ENCODE data around the gene DIDO1. TPM values are rescaled to one million over a fixed set of nuclear protein-coding genes. Genes with fewer than 3 reads are reported as not detected.

DIDO1 gene
- total RNA-seq, 1 donor from 2014 or later = 58.1 TPM

DNA sequence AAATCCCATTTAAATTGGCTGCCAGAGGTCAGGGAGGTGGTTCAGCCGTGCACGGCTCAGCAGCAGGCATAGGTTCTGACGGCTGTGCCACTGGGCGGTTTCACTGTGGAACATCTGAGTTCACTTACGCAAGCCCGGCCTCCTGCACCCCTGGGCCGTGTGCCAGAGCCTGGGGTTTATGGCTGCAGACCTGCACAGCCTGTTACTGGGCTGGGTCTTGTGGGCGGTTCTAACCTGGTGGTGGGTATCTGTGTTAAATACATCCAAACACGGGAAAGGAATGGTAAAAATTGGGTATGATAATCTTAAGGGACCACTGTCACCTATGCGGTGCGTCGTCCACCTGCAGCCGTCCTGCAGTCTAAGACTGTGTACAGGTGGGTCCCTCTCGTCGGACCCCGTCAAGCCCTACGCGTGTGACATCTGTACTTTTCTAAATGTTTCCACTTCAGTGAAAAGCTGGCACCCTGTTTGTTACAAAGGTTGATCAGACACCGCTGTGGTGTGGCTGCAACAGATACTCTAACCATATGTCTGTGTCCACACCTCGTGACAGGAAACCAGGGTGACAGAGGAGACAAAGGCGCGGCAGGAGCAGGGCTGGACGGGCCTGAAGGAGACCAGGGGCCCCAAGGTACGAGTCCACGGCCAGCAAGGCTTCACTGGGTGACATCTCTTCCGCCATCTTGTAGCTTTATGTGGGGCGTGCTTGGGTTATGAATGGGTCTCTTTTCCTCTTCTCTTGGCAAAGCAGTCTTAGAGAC lies 88.0 kb downstream of the DIDO1 start:
- no peak for DNase-seq (ENCODE audit: extremely low spot score, unreplicated experiment)
- Mint-ChIP-seq H3K4me1 (ENCODE audit: unreplicated experiment) (peaks cover 17% of the 10 kb centered on the region), H3K36me3 (peaks cover 4% of the 10 kb centered on the region), H3K27ac (no peak overlapping the region), H3K9me3 (no peaks in the 10 kb centered on the region), H3K27me3 (no peaks in the 10 kb centered on the region), H3K4me3 (no peak overlapping the region)
- TF ChIP-seq, protein P1, sequence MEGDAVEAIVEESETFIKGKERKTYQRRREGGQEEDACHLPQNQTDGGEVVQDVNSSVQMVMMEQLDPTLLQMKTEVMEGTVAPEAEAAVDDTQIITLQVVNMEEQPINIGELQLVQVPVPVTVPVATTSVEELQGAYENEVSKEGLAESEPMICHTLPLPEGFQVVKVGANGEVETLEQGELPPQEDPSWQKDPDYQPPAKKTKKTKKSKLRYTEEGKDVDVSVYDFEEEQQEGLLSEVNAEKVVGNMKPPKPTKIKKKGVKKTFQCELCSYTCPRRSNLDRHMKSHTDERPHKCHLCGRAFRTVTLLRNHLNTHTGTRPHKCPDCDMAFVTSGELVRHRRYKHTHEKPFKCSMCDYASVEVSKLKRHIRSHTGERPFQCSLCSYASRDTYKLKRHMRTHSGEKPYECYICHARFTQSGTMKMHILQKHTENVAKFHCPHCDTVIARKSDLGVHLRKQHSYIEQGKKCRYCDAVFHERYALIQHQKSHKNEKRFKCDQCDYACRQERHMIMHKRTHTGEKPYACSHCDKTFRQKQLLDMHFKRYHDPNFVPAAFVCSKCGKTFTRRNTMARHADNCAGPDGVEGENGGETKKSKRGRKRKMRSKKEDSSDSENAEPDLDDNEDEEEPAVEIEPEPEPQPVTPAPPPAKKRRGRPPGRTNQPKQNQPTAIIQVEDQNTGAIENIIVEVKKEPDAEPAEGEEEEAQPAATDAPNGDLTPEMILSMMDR (conservative IDR thresholded peaks at IDR 0.05) = no peak

DNA sequence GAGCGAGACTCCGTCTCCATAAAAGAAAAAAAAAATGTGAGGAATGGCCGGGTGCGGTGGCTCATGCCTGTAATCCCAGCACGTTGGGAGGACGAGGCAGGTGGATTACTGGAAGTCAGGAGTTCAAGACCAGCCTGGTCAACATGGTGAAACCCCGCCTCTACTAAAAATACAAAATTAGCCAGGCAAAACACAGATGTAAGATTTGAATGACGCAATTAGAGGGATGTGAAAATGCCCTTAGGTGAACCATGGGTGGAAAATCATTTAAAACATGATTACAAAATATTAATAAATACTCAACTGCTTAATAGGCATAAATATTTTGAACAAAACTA lies 88.5 kb downstream of the DIDO1 start:
- TF ChIP-seq, protein P1 (conservative IDR thresholded peaks at IDR 0.05) = no peak
- no peak for DNase-seq (ENCODE audit: extremely low spot score, unreplicated experiment)
- Mint-ChIP-seq H3K36me3 (peaks cover 4% of the 10 kb centered on the region), H3K27me3 (no peaks in the 10 kb centered on the region), H3K4me3 (no peak overlapping the region), H3K9me3 (no peaks in the 10 kb centered on the region), H3K27ac (no peak overlapping the region), H3K4me1 (ENCODE audit: unreplicated experiment) (peaks cover 20% of the 10 kb centered on the region)

DNA sequence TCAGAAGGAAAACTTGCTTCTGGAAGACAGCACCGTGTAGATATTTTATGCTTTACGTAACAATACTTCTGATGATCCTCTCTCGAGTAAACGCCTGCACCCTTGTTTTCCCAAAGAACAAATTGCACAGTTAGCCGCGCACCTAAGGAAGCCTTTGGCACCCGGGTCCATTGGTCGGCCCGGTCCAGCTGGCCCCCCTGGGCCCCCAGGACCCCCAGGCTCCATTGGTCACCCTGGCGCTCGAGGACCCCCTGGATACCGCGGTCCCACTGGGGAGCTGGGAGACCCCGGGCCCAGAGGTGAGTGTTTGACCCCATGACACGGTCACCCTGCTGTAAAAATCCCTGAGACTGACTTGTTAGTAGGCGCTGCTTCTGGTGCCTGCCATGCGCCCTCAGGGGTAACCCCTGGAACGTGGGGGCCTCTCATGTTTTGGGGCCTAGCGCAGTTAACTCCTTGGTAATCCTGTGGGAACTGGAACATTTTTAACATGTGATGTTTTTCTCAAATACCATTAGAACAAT lies 89.3 kb downstream of the DIDO1 start:
- H3K4me3 Mint-ChIP-seq = no peak overlapping the region
- no peaks in the 10 kb centered on the region for H3K9me3 Mint-ChIP-seq
- no peak overlapping the region for H3K27ac Mint-ChIP-seq
- DNase-seq (ENCODE audit: extremely low spot score, unreplicated experiment) = no peak
- peaks cover 25% of the 10 kb centered on the region for H3K4me1 Mint-ChIP-seq (ENCODE audit: unreplicated experiment)
- TF ChIP-seq, protein P1 (conservative IDR thresholded peaks at IDR 0.05) = no peak
- H3K36me3 Mint-ChIP-seq = peaks cover 4% of the 10 kb centered on the region
- H3K27me3 Mint-ChIP-seq = no peaks in the 10 kb centered on the region

DNA sequence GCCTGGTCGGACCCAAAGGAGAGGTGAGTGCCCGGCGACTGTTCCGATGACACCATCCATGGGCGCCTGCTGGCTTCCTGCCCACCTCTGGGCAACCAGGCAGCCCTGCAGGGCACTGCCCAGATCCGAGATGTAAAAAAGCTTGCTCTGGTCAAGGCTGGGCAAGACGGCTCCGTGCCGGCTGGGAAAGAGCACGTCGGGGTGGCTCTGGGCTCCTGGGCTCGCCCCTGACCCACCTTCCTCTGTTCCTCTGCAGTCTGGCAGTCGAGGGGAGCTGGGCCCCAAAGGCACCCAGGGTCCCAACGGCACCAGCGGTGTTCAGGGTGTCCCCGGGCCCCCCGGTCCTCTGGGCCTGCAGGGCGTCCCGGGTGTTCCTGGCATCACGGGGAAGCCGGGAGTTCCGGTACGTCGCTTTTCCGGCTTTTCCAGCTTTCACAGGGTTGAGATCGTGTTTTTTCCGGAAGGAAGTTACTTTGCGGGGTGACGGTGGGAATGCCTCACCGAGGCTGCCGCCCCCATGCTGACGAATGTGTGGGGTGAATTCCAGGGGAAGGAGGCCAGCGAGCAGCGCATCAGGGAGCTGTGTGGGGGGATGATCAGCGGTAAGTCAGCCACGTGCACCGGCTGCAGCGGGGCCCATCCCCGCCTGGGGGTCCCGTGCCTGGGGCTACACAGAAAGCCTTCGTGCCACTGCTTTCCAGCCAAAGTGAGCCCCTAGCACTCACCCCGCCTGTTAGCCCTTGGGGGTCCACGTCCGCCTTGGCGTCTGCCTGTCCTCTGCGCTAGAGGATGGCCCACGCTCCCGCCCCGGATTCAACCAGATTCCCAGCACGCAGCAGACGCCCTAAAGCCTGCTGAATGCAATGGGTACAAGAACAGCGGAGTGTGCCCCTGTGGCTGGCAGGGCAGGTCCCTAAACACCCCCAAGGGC lies 90.1 kb downstream of the DIDO1 start:
- no peak overlapping the region for H3K27ac Mint-ChIP-seq
- TF ChIP-seq, protein P1 (conservative IDR thresholded peaks at IDR 0.05) = no peak
- H3K36me3 Mint-ChIP-seq = peaks cover 3% of the 10 kb centered on the region
- peak; percentile 69 for DNase-seq (ENCODE audit: extremely low spot score, unreplicated experiment)
- H3K9me3 Mint-ChIP-seq = no peaks in the 10 kb centered on the region
- no peaks in the 10 kb centered on the region for H3K27me3 Mint-ChIP-seq
- peaks cover 26% of the 10 kb centered on the region for H3K4me1 Mint-ChIP-seq (ENCODE audit: unreplicated experiment)
- H3K4me3 Mint-ChIP-seq = no peak overlapping the region

DNA sequence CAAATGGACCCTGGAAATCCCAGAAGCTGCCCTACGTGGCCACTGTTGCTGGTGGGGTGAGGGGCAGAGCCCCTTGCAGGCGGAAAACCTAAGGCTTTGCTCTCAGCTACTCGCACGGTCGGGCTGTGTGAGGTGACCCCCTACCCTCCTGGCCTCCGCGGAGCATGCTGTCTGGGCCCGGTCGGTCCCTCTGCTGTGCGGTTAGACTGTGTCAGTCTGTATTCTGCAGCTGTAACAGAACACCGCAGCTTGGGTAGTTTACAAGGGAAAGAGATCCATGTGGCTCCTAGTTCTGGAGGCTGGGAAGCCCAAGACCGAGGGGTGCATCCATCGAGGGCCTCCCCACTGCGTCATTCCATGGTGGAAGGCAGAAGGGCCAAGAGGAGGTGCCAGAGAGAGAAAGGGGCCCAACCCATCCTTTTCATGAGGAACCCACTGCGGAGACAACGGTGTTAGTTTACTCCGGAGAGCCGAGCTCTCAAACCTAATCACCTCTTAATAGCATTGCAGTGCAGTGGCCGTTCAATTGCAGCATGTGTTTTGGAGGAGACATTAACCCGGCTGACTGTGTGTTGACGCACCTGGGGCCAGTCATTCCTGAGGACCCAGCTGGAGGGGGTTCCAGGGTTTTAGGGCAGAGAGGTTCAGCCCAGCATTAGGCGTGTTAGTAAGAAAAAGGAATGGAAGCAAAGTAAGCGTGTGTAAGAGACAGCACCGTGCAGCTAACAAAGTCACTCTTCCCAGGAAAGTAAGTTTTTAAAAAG lies 91.2 kb downstream of the DIDO1 start:
- Mint-ChIP-seq H3K9me3 (no peaks in the 10 kb centered on the region), H3K4me1 (ENCODE audit: unreplicated experiment) (peaks cover 23% of the 10 kb centered on the region), H3K36me3 (no peaks in the 10 kb centered on the region), H3K4me3 (no peak overlapping the region), H3K27me3 (no peaks in the 10 kb centered on the region), H3K27ac (no peak overlapping the region)
- TF ChIP-seq, protein P1 (conservative IDR thresholded peaks at IDR 0.05) = no peak
- no peak for DNase-seq (ENCODE audit: extremely low spot score, unreplicated experiment)

Data from type B pancreatic cell (in vitro differentiated cells).